RWPE1 (cell line): ENCODE data around the gene KIAA0586.
"Not testable (repeated sequence)": the region's sequence is repeated elsewhere in the genome, so short reads cannot be mapped to it uniquely, and the experiment has no call there.

Experiments used
- CTCF ChIA-PET: fragments of 350-600 bp; sonication (Branson Sonifier 250); formaldehyde crosslinking; extraction: SDS; loops from one replicate; lab custom pipeline; 2021; lab: Yijun Ruan, JAX
- POLR2A ChIA-PET: fragments of 400-600 bp; formaldehyde crosslinking; extraction: SDS; loops from one replicate; lab custom pipeline; 2020; ENCODE audit warnings: antibody characterized with exemption; ENCODE audit not compliant: low non-redundant PET; lab: Yijun Ruan, JAX
- DNase-seq: peaks from one replicate; pipeline ENCODE4 v3.0.0; 2012; ENCODE audit warnings: low spot score
- H3K27ac ChIP-seq: fragments of 450-650 bp; 2 replicates; pipeline ENCODE4 v1.5.1; 2017
- CTCF ChIP-seq: fragments of 450-650 bp; conservative IDR thresholded peaks from 2 replicates; pipeline ENCODE4 v1.5.1; 2017; ENCODE audit warnings: low read depth, mild to moderate bottlenecking

Gene KIAA0586

GRCh38 chr14:58491593-58491992 is 64.1 kb downstream of the KIAA0586 start:
- no peak for TF ChIP-seq CTCF
- no peak for DNase-seq
- CTCF ChIA-PET = interaction anchor here (2.4 kb wide), 1 partner anchor 10 kb away, joined by 10 read pairs; no protein-coding TSS in a partner anchor
- H3K27ac ChIP-seq = no peak overlapping the region
- POLR2A ChIA-PET = no interaction called here

DNA sequence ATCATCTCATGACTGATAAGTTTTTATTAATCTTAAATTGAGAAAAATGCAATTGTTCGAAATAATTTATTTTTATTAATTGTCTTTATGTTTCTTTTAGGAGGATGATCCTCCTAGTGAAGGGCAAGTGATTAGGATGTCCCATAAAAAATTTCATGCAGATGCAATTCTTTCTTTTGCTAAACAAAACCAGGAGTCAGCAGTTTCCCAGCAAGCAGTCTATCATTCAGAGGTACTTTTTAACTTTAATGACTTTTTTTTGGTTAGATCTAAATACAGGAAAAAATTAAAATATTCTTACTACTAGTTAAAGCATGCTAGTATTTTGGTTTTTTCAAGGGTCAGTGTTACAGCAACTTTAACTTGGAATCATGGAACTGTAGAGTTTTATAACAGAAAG is 64.5 kb downstream of the KIAA0586 start:
- H3K27ac ChIP-seq = no peak overlapping the region
- no peak for TF ChIP-seq CTCF
- DNase-seq = no peak
- POLR2A ChIA-PET = no interaction called here
- CTCF ChIA-PET = no interaction called here

DNA sequence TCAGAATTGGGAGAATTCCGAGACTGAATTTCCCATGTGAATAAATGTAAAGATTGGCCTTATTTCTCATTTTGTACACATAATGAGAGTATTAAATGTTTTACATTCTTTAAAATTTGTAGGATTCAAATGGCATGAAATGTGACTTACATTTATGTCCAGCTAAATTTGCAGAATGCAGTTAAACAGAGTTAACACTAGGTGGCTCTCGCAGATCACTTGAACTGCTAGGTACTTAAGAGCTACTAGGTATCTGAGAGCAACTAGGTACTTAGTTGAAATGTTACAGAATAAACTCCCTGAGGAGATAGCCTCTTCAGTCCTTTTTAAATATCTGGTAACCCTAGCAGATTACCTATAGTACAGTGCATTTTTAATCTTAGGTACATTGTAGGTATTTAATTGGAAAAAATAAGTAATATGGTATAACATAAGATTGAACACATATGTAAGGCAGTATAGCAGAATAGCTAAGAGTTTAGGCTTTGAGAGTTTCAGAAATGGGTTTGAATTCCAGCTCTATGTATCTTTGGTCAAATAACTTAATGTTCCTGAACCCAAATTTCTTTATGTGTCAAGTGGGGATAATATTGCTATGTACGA is 73.8 kb downstream of the KIAA0586 start:
- ChIA-PET POLR2A (no interaction called here), CTCF (interaction anchor here (0.5 to 2.8 kb wide), 22 partner anchors 9 to 1652 kb away, joined by 3 to 13 read pairs (median 4); partner anchors contain the start of gene DACT1)
- peak; percentile 34 for DNase-seq

GRCh38 chr14:58513272-58513671 is 85.8 kb downstream of the KIAA0586 start:
- no peak overlapping the region for H3K27ac ChIP-seq
- TF ChIP-seq CTCF = no peak
- ChIA-PET CTCF (no interaction called here), POLR2A (no interaction called here)
- no peak for DNase-seq

More for the DNA sequence above, 73.8 kb downstream of the KIAA0586 start:
- TF ChIP-seq CTCF = peak; percentile 93
- no peak overlapping the region for H3K27ac ChIP-seq

- CTCF ChIA-PET = no interaction called here
- no peak for DNase-seq
- POLR2A ChIA-PET = no interaction called here
- no peak overlapping the region for H3K27ac ChIP-seq
- TF ChIP-seq CTCF = no peak
Observed at GRCh38 chr14:58517592-58517991, 90.1 kb downstream of the KIAA0586 start.

GRCh38 chr14:58525691-58526090 is 98.2 kb downstream of the KIAA0586 start:
- POLR2A ChIA-PET, CTCF ChIA-PET, H3K27ac ChIP-seq, DNase-seq: not testable (repeated sequence)

DNA sequence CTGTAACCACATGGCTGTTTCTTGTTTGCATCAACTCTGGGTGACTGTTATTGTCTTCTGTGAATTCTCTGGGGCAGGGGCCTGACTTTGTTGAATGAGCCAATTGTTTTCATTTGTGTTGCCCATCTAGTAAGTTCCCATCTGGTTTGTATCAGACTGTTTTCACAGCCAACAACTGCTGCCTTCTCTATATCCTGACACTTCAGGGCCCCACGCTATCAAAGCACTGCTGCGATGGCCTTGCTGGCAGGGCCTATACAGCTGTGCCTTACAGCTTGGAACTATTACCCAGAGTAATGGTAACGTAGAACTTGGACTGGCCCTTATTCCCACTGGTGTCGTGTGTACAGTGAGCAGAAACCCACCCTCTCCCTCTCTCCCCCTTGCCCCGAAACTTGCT is 105.9 kb downstream of the KIAA0586 start:
- CTCF ChIA-PET = no interaction called here
- no peak overlapping the region for H3K27ac ChIP-seq
- DNase-seq = no peak
- POLR2A ChIA-PET = no interaction called here
- TF ChIP-seq CTCF = no peak
